ENCODE data around the gene RAD51.

RAD51 gene

DNA sequence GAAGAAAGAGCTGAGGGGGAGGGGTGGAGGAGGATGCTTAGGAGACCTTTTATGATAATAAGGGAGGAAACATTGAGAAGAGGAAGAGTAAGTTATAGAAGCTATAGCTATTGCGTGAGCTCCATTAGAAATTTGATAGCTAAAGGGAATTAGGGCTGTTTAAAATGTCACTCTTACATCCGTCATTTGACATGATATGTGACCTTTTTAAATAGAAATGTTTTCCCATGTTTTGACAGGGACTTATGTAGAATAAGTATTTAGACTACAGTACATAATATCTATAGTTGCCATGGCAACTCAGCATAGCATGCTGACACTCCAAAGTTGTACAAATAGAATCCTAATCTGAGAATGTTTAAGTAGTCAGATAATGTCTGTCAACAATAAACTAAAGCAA is 19.2 kb downstream of the RAD51 start:
- TF ChIP-seq, protein P1, sequence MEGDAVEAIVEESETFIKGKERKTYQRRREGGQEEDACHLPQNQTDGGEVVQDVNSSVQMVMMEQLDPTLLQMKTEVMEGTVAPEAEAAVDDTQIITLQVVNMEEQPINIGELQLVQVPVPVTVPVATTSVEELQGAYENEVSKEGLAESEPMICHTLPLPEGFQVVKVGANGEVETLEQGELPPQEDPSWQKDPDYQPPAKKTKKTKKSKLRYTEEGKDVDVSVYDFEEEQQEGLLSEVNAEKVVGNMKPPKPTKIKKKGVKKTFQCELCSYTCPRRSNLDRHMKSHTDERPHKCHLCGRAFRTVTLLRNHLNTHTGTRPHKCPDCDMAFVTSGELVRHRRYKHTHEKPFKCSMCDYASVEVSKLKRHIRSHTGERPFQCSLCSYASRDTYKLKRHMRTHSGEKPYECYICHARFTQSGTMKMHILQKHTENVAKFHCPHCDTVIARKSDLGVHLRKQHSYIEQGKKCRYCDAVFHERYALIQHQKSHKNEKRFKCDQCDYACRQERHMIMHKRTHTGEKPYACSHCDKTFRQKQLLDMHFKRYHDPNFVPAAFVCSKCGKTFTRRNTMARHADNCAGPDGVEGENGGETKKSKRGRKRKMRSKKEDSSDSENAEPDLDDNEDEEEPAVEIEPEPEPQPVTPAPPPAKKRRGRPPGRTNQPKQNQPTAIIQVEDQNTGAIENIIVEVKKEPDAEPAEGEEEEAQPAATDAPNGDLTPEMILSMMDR (IDR thresholded peaks at IDR 0.05; ENCODE audit: low read depth, low read length) = no peak
- TF ChIP-seq, protein P2, sequence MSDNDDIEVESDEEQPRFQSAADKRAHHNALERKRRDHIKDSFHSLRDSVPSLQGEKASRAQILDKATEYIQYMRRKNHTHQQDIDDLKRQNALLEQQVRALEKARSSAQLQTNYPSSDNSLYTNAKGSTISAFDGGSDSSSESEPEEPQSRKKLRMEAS (IDR thresholded peaks at IDR 0.05; ENCODE audit: low read depth, low read length) = no peak
- no peak for TF ChIP-seq POLR2A (IDR thresholded peaks at IDR 0.05; ENCODE audit: extremely low read depth, insufficient read length)
- TF ChIP-seq MYC (IDR thresholded peaks at IDR 0.05; ENCODE audit: low read depth, low read length) = no peak
- H3K4me3 ChIP-seq (ENCODE audit: low read depth, low read length) = no peak overlapping the region
- DNase-seq (ENCODE audit: low read depth) = no peak

DNA sequence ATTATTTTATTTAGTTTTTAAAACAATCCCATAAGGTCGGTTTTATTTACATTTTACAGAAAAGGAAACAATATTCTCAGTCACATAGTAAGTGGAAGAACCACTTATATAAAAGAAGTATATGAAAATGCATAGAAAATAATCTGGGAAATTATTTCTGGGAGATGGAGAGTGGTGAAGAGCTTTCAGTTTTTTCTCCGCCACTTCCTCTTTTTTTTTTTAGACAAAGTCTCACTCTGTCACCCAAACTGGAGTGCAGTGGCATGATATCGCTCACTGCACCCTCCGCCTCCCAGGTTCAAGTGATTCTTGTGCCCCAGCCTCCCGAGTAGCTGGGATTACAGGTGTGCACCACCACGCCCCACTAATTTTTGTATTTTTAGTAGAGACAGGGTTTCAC is 21.2 kb downstream of the RAD51 start:
- no peak overlapping the region for H3K4me3 ChIP-seq (ENCODE audit: low read depth, low read length)
- DNase-seq (ENCODE audit: low read depth) = no peak
- TF ChIP-seq, protein P1 (IDR thresholded peaks at IDR 0.05; ENCODE audit: low read depth, low read length) = no peak
- TF ChIP-seq, protein P2 (IDR thresholded peaks at IDR 0.05; ENCODE audit: low read depth, low read length) = no peak
- TF ChIP-seq MYC (IDR thresholded peaks at IDR 0.05; ENCODE audit: low read depth, low read length) (no peak), POLR2A (IDR thresholded peaks at IDR 0.05; ENCODE audit: extremely low read depth, insufficient read length) (no peak)

DNA sequence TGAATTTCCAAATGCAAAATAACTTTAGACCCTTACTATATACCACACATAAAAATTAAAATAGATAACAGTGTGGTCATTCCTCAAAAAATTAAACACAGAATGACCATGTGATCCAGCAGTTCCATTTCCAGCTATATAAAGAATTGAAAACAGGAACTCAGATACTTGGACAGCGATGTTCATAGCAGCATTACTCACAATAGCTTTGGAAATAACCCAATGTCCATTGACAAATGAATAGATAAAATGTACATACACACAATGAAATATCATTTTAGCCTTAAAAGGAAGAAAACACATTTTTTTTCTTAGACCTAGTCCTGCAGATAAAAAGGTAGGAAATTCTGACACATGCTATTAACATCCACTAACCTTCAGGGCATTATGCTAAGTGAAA is 26.7 kb downstream of the RAD51 start:
- TF ChIP-seq MYC (IDR thresholded peaks at IDR 0.05; ENCODE audit: low read depth, low read length) = no peak
- TF ChIP-seq, protein P2 (IDR thresholded peaks at IDR 0.05; ENCODE audit: low read depth, low read length) = no peak
- TF ChIP-seq POLR2A (IDR thresholded peaks at IDR 0.05; ENCODE audit: extremely low read depth, insufficient read length) = no peak
- TF ChIP-seq, protein P1 (IDR thresholded peaks at IDR 0.05; ENCODE audit: low read depth, low read length) = no peak
- no peak overlapping the region for H3K4me3 ChIP-seq (ENCODE audit: low read depth, low read length)

DNA sequence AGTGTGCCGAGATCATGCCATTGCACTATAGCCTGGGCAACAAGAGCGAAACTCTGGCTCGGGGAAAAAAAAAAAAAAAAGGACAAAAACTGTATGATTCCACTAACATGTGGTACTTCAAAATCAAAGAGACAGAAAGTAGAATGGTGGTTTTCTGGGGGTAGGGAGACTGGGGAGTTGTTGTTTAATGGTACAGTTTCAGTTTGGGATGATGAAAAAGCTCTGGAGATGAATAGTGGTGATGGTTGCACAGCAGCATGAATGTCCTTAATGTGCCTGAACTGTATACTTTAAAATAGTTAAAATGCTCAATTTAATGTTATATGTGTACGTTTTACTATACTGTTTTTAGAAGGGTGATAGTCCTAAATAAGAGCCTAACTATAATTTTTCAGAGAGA is 27.4 kb downstream of the RAD51 start:
- H3K4me3 ChIP-seq (ENCODE audit: low read depth, low read length) = no peak overlapping the region
- no peak for DNase-seq (ENCODE audit: low read depth)
- TF ChIP-seq, protein P1 (IDR thresholded peaks at IDR 0.05; ENCODE audit: low read depth, low read length) = no peak
- TF ChIP-seq POLR2A (IDR thresholded peaks at IDR 0.05; ENCODE audit: extremely low read depth, insufficient read length) (no peak), MYC (IDR thresholded peaks at IDR 0.05; ENCODE audit: low read depth, low read length) (no peak)
- TF ChIP-seq, protein P2 (IDR thresholded peaks at IDR 0.05; ENCODE audit: low read depth, low read length) = no peak

More for the DNA sequence above, 26.7 kb downstream of the RAD51 start:
- DNase-seq (ENCODE audit: low read depth) = no peak

DNA sequence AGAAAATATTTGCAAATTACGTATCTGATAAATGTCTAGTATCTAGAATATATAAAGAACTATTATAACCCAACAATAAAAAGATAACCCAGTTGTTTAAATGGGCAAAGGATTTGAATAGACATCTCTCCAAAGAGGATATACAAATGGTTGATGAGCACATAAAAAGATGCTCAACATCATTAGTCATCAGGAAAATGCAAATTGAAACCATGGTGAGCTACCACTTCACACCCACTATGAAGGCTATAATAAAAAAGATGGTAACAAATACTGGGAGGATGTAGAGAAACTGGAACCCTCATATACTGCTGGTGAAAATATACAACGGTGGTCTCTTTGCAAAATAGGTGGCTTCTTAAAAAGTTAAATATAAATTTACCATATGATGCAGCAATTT is 28.0 kb downstream of the RAD51 start:
- H3K4me3 ChIP-seq (ENCODE audit: low read depth, low read length) = no peak overlapping the region
- TF ChIP-seq MYC (IDR thresholded peaks at IDR 0.05; ENCODE audit: low read depth, low read length) (no peak), POLR2A (IDR thresholded peaks at IDR 0.05; ENCODE audit: extremely low read depth, insufficient read length) (no peak)
- TF ChIP-seq, protein P2 (IDR thresholded peaks at IDR 0.05; ENCODE audit: low read depth, low read length) = no peak
- TF ChIP-seq, protein P1 (IDR thresholded peaks at IDR 0.05; ENCODE audit: low read depth, low read length) = no peak
- no peak for DNase-seq (ENCODE audit: low read depth)

DNA sequence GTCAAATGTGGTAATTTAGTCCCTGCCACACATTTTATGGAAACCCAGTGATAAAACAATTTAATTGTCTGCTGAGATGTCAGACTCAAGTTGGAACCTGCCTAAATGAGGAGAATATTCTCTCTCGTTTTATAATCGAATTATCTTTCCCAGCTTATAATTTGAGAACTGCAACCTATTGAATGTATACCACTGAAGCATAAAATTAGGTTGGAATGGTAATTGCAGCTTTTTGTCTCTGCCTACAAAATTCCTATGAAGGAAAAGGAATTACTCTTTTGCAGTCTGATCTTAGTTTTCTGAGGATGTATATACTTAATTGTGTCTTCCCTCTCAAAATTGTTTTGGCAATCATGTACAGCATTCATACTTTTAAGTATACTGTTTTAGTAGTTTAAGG is 28.9 kb downstream of the RAD51 start:
- no peak for TF ChIP-seq MYC (IDR thresholded peaks at IDR 0.05; ENCODE audit: low read depth, low read length)
- TF ChIP-seq, protein P2 (IDR thresholded peaks at IDR 0.05; ENCODE audit: low read depth, low read length) = no peak
- TF ChIP-seq, protein P1 (IDR thresholded peaks at IDR 0.05; ENCODE audit: low read depth, low read length) = no peak
- TF ChIP-seq POLR2A (IDR thresholded peaks at IDR 0.05; ENCODE audit: extremely low read depth, insufficient read length) = no peak
- no peak overlapping the region for H3K4me3 ChIP-seq (ENCODE audit: low read depth, low read length)

More for the DNA sequence above, 28.9 kb downstream of the RAD51 start:
- no peak for DNase-seq (ENCODE audit: low read depth)
